GM18870 (cell line): ENCODE results near the gene CLIP4.

Experiments
- ATAC-seq: cut with Tn5 transposase; IDR thresholded peaks from one replicate; pipeline ENCODE4 v1.9.1; 2021; ENCODE audit warnings: moderate library complexity; ENCODE audit not compliant: unreplicated experiment

Gene CLIP4

GRCh38 chr2:29129586-29130281 lies 14.5 kb downstream of the CLIP4 start:
- ATAC-seq, result peak; percentile 18

GRCh38 chr2:29130295-29130694 lies 15.1 kb downstream of the CLIP4 start:
- peak; percentile 69 for ATAC-seq

GRCh38 chr2:29134933-29135332 lies 19.7 kb downstream of the CLIP4 start:
- ATAC-seq, result no peak

GRCh38 chr2:29139152-29139551 lies 23.9 kb downstream of the CLIP4 start:
- no peak for ATAC-seq

GRCh38 chr2:29139731-29140130 lies 24.5 kb downstream of the CLIP4 start:
- no peak for ATAC-seq

- ATAC-seq, result no peak
Observed at GRCh38 chr2:29143657-29144056, 28.4 kb downstream of the CLIP4 start.

GRCh38 chr2:29146197-29146596 lies 31.0 kb downstream of the CLIP4 start:
- no peak for ATAC-seq

- no peak for ATAC-seq
Observed at GRCh38 chr2:29147963-29148362, 32.7 kb downstream of the CLIP4 start.

GRCh38 chr2:29154610-29155009 lies 39.4 kb downstream of the CLIP4 start:
- no peak for ATAC-seq

- ATAC-seq, result no peak
Observed at GRCh38 chr2:29155578-29155977, 40.4 kb downstream of the CLIP4 start.

GRCh38 chr2:29157131-29157530 lies 41.9 kb downstream of the CLIP4 start:
- ATAC-seq, result no peak

GRCh38 chr2:29159125-29159524 lies 43.9 kb downstream of the CLIP4 start:
- ATAC-seq, result no peak

GRCh38 chr2:29160184-29160583 lies 45.0 kb downstream of the CLIP4 start:
- no peak for ATAC-seq

GRCh38 chr2:29162204-29162928 lies 47.2 kb downstream of the CLIP4 start:
- no peak for ATAC-seq

GRCh38 chr2:29164091-29164846 lies 49.1 kb downstream of the CLIP4 start:
- no peak for ATAC-seq

- ATAC-seq, result no peak
Observed at GRCh38 chr2:29165362-29166241, 50.4 kb downstream of the CLIP4 start.

- ATAC-seq, result no peak
Observed at GRCh38 chr2:29166242-29167039, 51.2 kb downstream of the CLIP4 start.

- no peak for ATAC-seq
Observed at GRCh38 chr2:29174937-29175336, 59.7 kb downstream of the CLIP4 start.

- ATAC-seq, result no peak
Observed at GRCh38 chr2:29175338-29175737, 60.1 kb downstream of the CLIP4 start.

- no peak for ATAC-seq
Observed at GRCh38 chr2:29182334-29182733, 67.1 kb downstream of the CLIP4 start.
